ENCODE data around the gene VDAC1.

DNA sequence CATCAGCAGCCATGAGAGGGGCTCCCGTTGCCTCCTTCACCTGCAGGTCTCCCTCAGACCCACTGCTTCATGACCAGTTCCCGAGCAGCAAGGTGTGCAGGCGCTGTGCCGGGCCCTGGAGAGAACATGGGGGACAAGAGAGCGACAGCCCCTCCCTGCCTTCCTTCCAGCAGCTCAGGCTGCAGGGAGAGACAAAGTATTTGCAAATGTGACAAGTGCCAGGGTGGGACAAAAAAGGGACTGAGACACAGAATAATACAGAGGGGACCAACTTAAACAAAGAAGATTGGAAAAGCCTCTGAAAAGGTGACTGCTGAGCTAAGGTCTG is 22.5 kb upstream of the VDAC1 start:
- TF ChIP-seq REST (IDR thresholded peaks at IDR 0.05; ENCODE audit: low read depth) (no peak), CREB1 (IDR thresholded peaks at IDR 0.05; ENCODE audit: low read depth) (no peak), TAF1 (IDR thresholded peaks at IDR 0.05; ENCODE audit: low read depth) (no peak), EP300 (IDR thresholded peaks at IDR 0.05; ENCODE audit: borderline replicate concordance) (no peak), EGR1 (IDR thresholded peaks at IDR 0.05) (no peak), YY1 (IDR thresholded peaks at IDR 0.05; ENCODE audit: low read depth) (no peak), MAX (IDR thresholded peaks at IDR 0.05) (no peak), RAD21 (IDR thresholded peaks at IDR 0.05; ENCODE audit: low read depth) (no peak), CEBPB (IDR thresholded peaks at IDR 0.05) (no peak), TCF12 (IDR thresholded peaks at IDR 0.05; ENCODE audit: low read depth) (no peak), NFIC (IDR thresholded peaks at IDR 0.05) (no peak), FOXM1 (IDR thresholded peaks at IDR 0.05; ENCODE audit: borderline replicate concordance, low read depth) (no peak), TEAD4 (IDR thresholded peaks at IDR 0.05) (no peak)
- TF ChIP-seq, protein P1, sequence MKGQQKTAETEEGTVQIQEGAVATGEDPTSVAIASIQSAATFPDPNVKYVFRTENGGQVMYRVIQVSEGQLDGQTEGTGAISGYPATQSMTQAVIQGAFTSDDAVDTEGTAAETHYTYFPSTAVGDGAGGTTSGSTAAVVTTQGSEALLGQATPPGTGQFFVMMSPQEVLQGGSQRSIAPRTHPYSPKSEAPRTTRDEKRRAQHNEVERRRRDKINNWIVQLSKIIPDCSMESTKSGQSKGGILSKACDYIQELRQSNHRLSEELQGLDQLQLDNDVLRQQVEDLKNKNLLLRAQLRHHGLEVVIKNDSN (IDR thresholded peaks at IDR 0.05) = no peak
